ENCODE data around the gene IL16. TPM values are rescaled to one million over a fixed set of nuclear protein-coding genes. Genes with fewer than 3 reads are reported as not detected.
A peak's percentile ranks its signal among the peaks of the same experiment; 100 is the strongest.

IL16 gene
- total and polyA plus RNA-seq, 4 donors: 1.9 to 6.9 (median 4.4) TPM

DNA sequence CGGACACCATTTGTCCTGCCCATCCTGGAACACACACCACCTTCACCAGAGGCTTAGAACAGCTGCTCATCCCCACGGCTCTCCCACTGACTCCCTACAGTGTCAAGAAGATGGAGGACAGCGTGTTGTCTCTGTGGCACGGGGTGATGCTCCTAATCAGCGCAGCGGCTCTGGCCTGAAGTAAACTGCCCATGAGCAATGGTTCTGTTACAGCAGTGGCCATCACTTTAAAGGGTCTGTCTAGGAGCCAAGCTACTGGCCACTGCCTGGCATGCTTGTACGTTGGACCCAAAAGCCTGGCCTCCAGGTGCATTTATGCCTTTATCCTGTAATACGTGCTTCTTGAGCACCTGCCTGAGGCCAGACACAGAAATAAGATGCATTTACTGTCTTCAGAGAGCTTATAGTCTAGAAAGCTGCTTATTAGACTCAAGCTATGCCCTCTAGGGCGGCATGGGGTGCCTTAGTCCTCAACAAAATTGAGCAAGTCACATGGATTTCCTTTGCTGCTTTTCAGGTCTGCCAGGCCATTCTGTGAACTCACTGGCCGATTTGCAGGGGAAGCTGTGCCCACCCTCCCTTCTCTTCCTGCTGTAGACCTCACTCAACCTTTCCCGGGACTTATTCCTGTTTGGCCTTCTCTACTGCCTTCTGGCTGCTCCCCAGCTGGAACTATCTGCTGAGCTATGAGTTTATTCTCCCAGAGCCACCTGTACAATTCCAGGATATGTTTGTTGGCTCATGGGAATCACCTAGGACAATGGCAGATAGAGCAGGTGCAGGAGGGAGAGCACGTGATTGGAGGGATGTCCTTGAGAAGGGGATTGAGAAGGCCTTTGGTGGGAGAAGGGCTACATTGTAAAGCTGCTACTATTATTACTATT lies 75.3 kb downstream of the IL16 start:
- Histone ChIP-seq H3K9ac (ENCODE audit: low read depth in 1 of 2, low read length in 2 of 2) (no peak overlapping the region), H3K4me1 (ENCODE audit: control insufficient read depth in 4 of 4, insufficient read depth in 4 of 4, low read length in 3 of 4) (peaks cover 10 to 45% (median 39%) of the 10 kb centered on the region in 4 donors)
- TF ChIP-seq RXRA (IDR thresholded peaks at IDR 0.05): no peak
- no peak for TF ChIP-seq GABPA (IDR thresholded peaks at IDR 0.05 in 1 of 2, conservative IDR thresholded peaks at IDR 0.05 in 1 of 2)
- no peak for TF ChIP-seq SP1 (IDR thresholded peaks at IDR 0.05)
- TF ChIP-seq HNF4G (IDR thresholded peaks at IDR 0.05): no peak
- TF ChIP-seq HNF4A (conservative IDR thresholded peaks at IDR 0.05): peak in 1 of 2 donors; percentile 22
- TF ChIP-seq JUND (IDR thresholded peaks at IDR 0.05): no peak
- no peak for TF ChIP-seq FOXA2 (IDR thresholded peaks at IDR 0.05)
- TF ChIP-seq NR2F2 (IDR thresholded peaks at IDR 0.05): no peak

GRCh38 chr15:81273200-81273599 lies 76.5 kb downstream of the IL16 start:
- peaks cover 10 to 49% (median 41%) of the 10 kb centered on the region in 4 donors for H3K4me1 ChIP-seq (ENCODE audit: control insufficient read depth in 4 of 4, insufficient read depth in 4 of 4, low read length in 3 of 4)
- no peaks in the 10 kb centered on the region for H3K27me3 ChIP-seq (ENCODE audit: control insufficient read depth in 4 of 4, insufficient read depth in 4 of 4, low read length in 3 of 4)
- no peak overlapping the region for H3K4me3 ChIP-seq (ENCODE audit: low read depth in 1 of 3, low read length in 3 of 3)
- H3K9me3 ChIP-seq (ENCODE audit: control insufficient read depth in 4 of 4, low read length in 3 of 4): no peaks in the 10 kb centered on the region
- no peaks in the 10 kb centered on the region for H3K36me3 ChIP-seq (ENCODE audit: control insufficient read depth in 4 of 4, insufficient read depth in 3 of 4, low read depth in 1 of 4, low read length in 3 of 4)
- TF ChIP-seq ZBTB33 (IDR thresholded peaks at IDR 0.05) (no peak), GABPA (IDR thresholded peaks at IDR 0.05 in 1 of 2, conservative IDR thresholded peaks at IDR 0.05 in 1 of 2) (no peak), EGR1 (IDR thresholded peaks at IDR 0.05; ENCODE audit: low read depth in 2 of 2) (no peak), JUND (IDR thresholded peaks at IDR 0.05) (no peak)
- TF ChIP-seq, protein P1, sequence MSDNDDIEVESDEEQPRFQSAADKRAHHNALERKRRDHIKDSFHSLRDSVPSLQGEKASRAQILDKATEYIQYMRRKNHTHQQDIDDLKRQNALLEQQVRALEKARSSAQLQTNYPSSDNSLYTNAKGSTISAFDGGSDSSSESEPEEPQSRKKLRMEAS (IDR thresholded peaks at IDR 0.05): no peak
- WGBS: 90% methylated on average over 5 of the region's 5 CpGs
- H3K9ac ChIP-seq (ENCODE audit: low read depth in 1 of 2, low read length in 2 of 2): no peak overlapping the region
- no peak for DNase-seq (ENCODE audit: low spot score)
- H3K27ac ChIP-seq (ENCODE audit: low read depth in 1 of 2, low read length in 2 of 2): peak overlapping the region in 1 of 2 donors; percentile 54

More for the DNA sequence above, 75.3 kb downstream of the IL16 start:
- WGBS: 70% methylated on average over 12 of the region's 12 CpGs
- H3K4me3 ChIP-seq (ENCODE audit: low read depth in 1 of 3, low read length in 3 of 3): no peak overlapping the region
- no peaks in the 10 kb centered on the region for H3K9me3 ChIP-seq (ENCODE audit: control insufficient read depth in 4 of 4, low read length in 3 of 4)
- no peaks in the 10 kb centered on the region for H3K36me3 ChIP-seq (ENCODE audit: control insufficient read depth in 4 of 4, insufficient read depth in 3 of 4, low read depth in 1 of 4, low read length in 3 of 4)
- DNase-seq (ENCODE audit: low spot score): no peak
- H3K27me3 ChIP-seq (ENCODE audit: control insufficient read depth in 4 of 4, insufficient read depth in 4 of 4, low read length in 3 of 4): no peaks in the 10 kb centered on the region
- H3K27ac ChIP-seq (ENCODE audit: low read depth in 1 of 2, low read length in 2 of 2): no peak overlapping the region

GRCh38 chr15:81273855-81274254 lies 77.2 kb downstream of the IL16 start:
- peaks cover 12 to 54% (median 48%) of the 10 kb centered on the region in 4 donors for H3K4me1 ChIP-seq (ENCODE audit: control insufficient read depth in 4 of 4, insufficient read depth in 4 of 4, low read length in 3 of 4)
- peak overlapping the region; percentile 54 to 65 for H3K27ac ChIP-seq (ENCODE audit: low read depth in 1 of 2, low read length in 2 of 2)
- H3K9ac ChIP-seq (ENCODE audit: low read depth in 1 of 2, low read length in 2 of 2): no peak overlapping the region
- no peak for DNase-seq (ENCODE audit: low spot score)
- H3K27me3 ChIP-seq (ENCODE audit: control insufficient read depth in 4 of 4, insufficient read depth in 4 of 4, low read length in 3 of 4): no peaks in the 10 kb centered on the region
- H3K4me3 ChIP-seq (ENCODE audit: low read depth in 1 of 3, low read length in 3 of 3): no peak overlapping the region
- 64% methylated on average over 2 of the region's 2 CpGs for WGBS
- no peaks in the 10 kb centered on the region for H3K36me3 ChIP-seq (ENCODE audit: control insufficient read depth in 4 of 4, insufficient read depth in 3 of 4, low read depth in 1 of 4, low read length in 3 of 4)
- H3K9me3 ChIP-seq (ENCODE audit: control insufficient read depth in 4 of 4, low read length in 3 of 4): no peaks in the 10 kb centered on the region
- TF ChIP-seq HNF4G (IDR thresholded peaks at IDR 0.05) (peak; percentile 80), YY1 (IDR thresholded peaks at IDR 0.05) (peak; percentile 52), JUND (IDR thresholded peaks at IDR 0.05) (peak; percentile 71 to 83), RXRA (IDR thresholded peaks at IDR 0.05) (peak; percentile 83 to 90), FOXA2 (IDR thresholded peaks at IDR 0.05) (no peak), GABPA (IDR thresholded peaks at IDR 0.05 in 1 of 2, conservative IDR thresholded peaks at IDR 0.05 in 1 of 2) (no peak), ZBTB33 (IDR thresholded peaks at IDR 0.05) (peak; percentile 55), TAF1 (conservative IDR thresholded peaks at IDR 0.05) (peak; percentile 71), HNF4A (conservative IDR thresholded peaks at IDR 0.05) (peak; percentile 96), EGR1 (IDR thresholded peaks at IDR 0.05; ENCODE audit: low read depth in 2 of 2) (no peak), RAD21 (IDR thresholded peaks at IDR 0.05) (peak; percentile 46 to 58)
- TF ChIP-seq, protein P2, sequence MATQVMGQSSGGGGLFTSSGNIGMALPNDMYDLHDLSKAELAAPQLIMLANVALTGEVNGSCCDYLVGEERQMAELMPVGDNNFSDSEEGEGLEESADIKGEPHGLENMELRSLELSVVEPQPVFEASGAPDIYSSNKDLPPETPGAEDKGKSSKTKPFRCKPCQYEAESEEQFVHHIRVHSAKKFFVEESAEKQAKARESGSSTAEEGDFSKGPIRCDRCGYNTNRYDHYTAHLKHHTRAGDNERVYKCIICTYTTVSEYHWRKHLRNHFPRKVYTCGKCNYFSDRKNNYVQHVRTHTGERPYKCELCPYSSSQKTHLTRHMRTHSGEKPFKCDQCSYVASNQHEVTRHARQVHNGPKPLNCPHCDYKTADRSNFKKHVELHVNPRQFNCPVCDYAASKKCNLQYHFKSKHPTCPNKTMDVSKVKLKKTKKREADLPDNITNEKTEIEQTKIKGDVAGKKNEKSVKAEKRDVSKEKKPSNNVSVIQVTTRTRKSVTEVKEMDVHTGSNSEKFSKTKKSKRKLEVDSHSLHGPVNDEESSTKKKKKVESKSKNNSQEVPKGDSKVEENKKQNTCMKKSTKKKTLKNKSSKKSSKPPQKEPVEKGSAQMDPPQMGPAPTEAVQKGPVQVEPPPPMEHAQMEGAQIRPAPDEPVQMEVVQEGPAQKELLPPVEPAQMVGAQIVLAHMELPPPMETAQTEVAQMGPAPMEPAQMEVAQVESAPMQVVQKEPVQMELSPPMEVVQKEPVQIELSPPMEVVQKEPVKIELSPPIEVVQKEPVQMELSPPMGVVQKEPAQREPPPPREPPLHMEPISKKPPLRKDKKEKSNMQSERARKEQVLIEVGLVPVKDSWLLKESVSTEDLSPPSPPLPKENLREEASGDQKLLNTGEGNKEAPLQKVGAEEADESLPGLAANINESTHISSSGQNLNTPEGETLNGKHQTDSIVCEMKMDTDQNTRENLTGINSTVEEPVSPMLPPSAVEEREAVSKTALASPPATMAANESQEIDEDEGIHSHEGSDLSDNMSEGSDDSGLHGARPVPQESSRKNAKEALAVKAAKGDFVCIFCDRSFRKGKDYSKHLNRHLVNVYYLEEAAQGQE (IDR thresholded peaks at IDR 0.05): peak; percentile 60
- TF ChIP-seq, protein P3, sequence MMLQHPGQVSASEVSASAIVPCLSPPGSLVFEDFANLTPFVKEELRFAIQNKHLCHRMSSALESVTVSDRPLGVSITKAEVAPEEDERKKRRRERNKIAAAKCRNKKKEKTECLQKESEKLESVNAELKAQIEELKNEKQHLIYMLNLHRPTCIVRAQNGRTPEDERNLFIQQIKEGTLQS (IDR thresholded peaks at IDR 0.05): no peak

Measured in liver (tissue), 9 donors.